ENCODE measurements around the gene BAG2. TPM values are rescaled to one million over a fixed set of nuclear protein-coding genes. Genes with fewer than 3 reads are reported as not detected.

Gene BAG2
- total RNA-seq, 2 donors from 2014 or later = 2.3 to 3.0 TPM

DNA sequence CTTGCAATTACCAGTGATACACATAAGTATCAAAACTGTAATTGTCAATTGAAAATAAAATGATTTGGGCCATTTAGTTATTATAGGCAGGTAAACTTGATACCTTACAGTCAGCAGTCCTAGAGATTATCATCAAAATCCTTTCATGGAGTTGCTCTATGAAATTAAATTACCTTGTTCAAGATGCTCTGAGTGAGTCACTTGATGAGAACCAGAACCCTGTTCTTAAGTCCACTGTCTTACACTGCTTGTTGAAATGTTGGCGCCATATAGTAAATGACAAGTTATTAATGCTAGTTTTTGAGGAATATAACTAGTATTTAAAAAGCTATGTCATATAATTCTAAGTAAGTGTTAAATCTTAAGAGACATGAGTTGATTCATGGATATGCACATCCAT, 37.2 kb upstream of the BAG2 start:
- DNase-seq (no peak), ATAC-seq (no peak)
- intact Hi-C loops (cut with DNase I) = no loop called here
- Histone ChIP-seq H3K4me3 (no peak overlapping the region), H3K9me3 (no peaks in the 10 kb centered on the region), H3K27me3 (no peaks in the 10 kb centered on the region), H3K27ac (no peak overlapping the region), H3K36me3 (replicated peaks in 1 of 2; ENCODE audit: insufficient read depth in 1 of 2, low read depth in 2 of 2) (peaks cover 0 to 1% of the 10 kb centered on the region in 2 donors), H3K4me1 (no peaks in the 10 kb centered on the region)
- 94 to 95% methylated on average over 1 of the region's 1 CpG for WGBS, 2 donors
- TF ChIP-seq CTCF (IDR thresholded peaks at IDR 0.05) (no peak), POLR2A (IDR thresholded peaks at IDR 0.05) (no peak)

DNA sequence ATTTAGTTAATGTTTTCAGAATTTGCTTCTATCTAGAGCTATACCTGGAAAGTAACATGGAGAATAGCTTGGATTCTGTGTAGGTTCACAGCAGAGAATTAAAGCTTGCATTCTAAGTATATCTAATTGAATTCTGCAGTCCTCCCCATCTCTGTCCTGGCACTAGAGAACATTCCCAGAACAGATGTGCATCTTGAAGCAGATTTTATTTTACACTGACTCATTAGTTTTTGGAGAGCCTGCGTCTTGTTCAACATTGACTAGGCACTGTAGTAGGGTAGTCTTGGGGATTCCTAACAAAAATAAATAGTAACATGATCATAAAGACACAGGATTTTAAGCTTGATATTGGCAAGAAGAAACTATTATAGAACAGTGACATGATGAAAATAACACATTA, 36.2 kb upstream of the BAG2 start:
- H3K4me3 ChIP-seq = no peak overlapping the region
- no peak overlapping the region for H3K27ac ChIP-seq
- ATAC-seq (no peak), DNase-seq (no peak)
- intact Hi-C loops (cut with DNase I) = no loop called here
- TF ChIP-seq CTCF (IDR thresholded peaks at IDR 0.05) (no peak), POLR2A (IDR thresholded peaks at IDR 0.05) (no peak)
- 79 to 97% methylated on average over 1 of the region's 1 CpG for WGBS, 2 donors
- peaks cover 0 to 1% of the 10 kb centered on the region in 2 donors for H3K36me3 ChIP-seq (replicated peaks in 1 of 2; ENCODE audit: insufficient read depth in 1 of 2, low read depth in 2 of 2)
- no peaks in the 10 kb centered on the region for H3K4me1 ChIP-seq
- H3K27me3 ChIP-seq = no peaks in the 10 kb centered on the region
- H3K9me3 ChIP-seq = no peaks in the 10 kb centered on the region

- Histone ChIP-seq H3K27me3 (no peaks in the 10 kb centered on the region), H3K9me3 (no peaks in the 10 kb centered on the region), H3K4me3 (no peak overlapping the region), H3K36me3 (replicated peaks in 1 of 2; ENCODE audit: insufficient read depth in 1 of 2, low read depth in 2 of 2) (peaks cover 0 to 5% of the 10 kb centered on the region in 2 donors), H3K4me1 (no peaks in the 10 kb centered on the region), H3K27ac (no peak overlapping the region)
- ATAC-seq (no peak), DNase-seq (no peak)
- 91 to 92% methylated on average over 2 of the region's 2 CpGs for WGBS, 2 donors
- intact Hi-C loops (cut with DNase I) = no loop called here
- no peak for TF ChIP-seq POLR2A (IDR thresholded peaks at IDR 0.05)
- TF ChIP-seq CTCF (IDR thresholded peaks at IDR 0.05) = no peak
Observed at GRCh38 chr6:57137350-57137749, 34.8 kb upstream of the BAG2 start.

GRCh38 chr6:57138026-57138425, 34.1 kb upstream of the BAG2 start:
- intact Hi-C loops (cut with DNase I) = no loop called here
- H3K36me3 ChIP-seq (replicated peaks in 1 of 2; ENCODE audit: insufficient read depth in 1 of 2, low read depth in 2 of 2) = peaks cover 0 to 5% of the 10 kb centered on the region in 2 donors
- H3K27me3 ChIP-seq = no peaks in the 10 kb centered on the region
- ATAC-seq (no peak), DNase-seq (no peak)
- no peak for TF ChIP-seq CTCF (IDR thresholded peaks at IDR 0.05)
- no peak for TF ChIP-seq POLR2A (IDR thresholded peaks at IDR 0.05)
- H3K4me1 ChIP-seq = no peaks in the 10 kb centered on the region
- no peak overlapping the region for H3K4me3 ChIP-seq
- H3K9me3 ChIP-seq = no peaks in the 10 kb centered on the region
- H3K27ac ChIP-seq = no peak overlapping the region
- 90 to 97% methylated on average over 11 of the region's 11 CpGs for WGBS, 2 donors

- no peaks in the 10 kb centered on the region for H3K9me3 ChIP-seq
- H3K36me3 ChIP-seq (replicated peaks in 1 of 2; ENCODE audit: insufficient read depth in 1 of 2, low read depth in 2 of 2) = peaks cover 0 to 8% of the 10 kb centered on the region in 2 donors
- no peaks in the 10 kb centered on the region for H3K4me1 ChIP-seq
- H3K4me3 ChIP-seq = no peak overlapping the region
- intact Hi-C loops (cut with DNase I) = no loop called here
- DNase-seq = no peak
- no peak overlapping the region for H3K27ac ChIP-seq
- ATAC-seq = no peak
- TF ChIP-seq CTCF (IDR thresholded peaks at IDR 0.05) = no peak
- TF ChIP-seq POLR2A (IDR thresholded peaks at IDR 0.05) = no peak
- 90 to 92% methylated on average over 4 of the region's 4 CpGs for WGBS, 2 donors
- no peaks in the 10 kb centered on the region for H3K27me3 ChIP-seq
Observed at GRCh38 chr6:57141451-57142177, 30.5 kb upstream of the BAG2 start.

Data from body of pancreas (tissue), 4 donors.